HEK293 (cell line): Measurements from ENCODE around the gene RAET1E.
"Not testable (repeated sequence)": the region's sequence is repeated elsewhere in the genome, so short reads cannot be mapped to it uniquely, and the experiment has no call there.

Source experiments
- CTCF ChIA-PET: fragments of 350-600 bp; formaldehyde crosslinking; extraction: SDS; loops from one replicate; lab custom pipeline; 2021; ENCODE audit warnings: antibody characterized with exemption; lab: Yijun Ruan, JAX
- POLR2A ChIA-PET: fragments of 300-600 bp; formaldehyde crosslinking; extraction: SDS; loops from one replicate; lab custom pipeline; 2020; ENCODE audit warnings: antibody characterized with exemption, inconsistent platforms; lab: Yijun Ruan, JAX
- H3K27ac ChIP-seq: fragments of 200-500 bp; sonication (Bioruptor generic); 2 replicates; pipeline ENCODE4 v1.5.1; 2014; ENCODE audit warnings: low read depth, low read length, control low read depth, inconsistent platforms; ENCODE audit errors: extremely low read depth
- H3K36me3 ChIP-seq, 2 experiments: fragments of 200-500 bp in 1 of 2; sonication (Bioruptor generic) in 1 of 2; 1 replicate in 1 of 2; 2 replicates in 1 of 2; pipeline ENCODE4 v1.5.1; 2014 to 2017; ENCODE audit warnings: inconsistent platforms in 2 of 2, low read length in 2 of 2; ENCODE audit not compliant: control insufficient read depth in 2 of 2, insufficient read depth in 1 of 2
- H3K4me1 ChIP-seq: fragments of 200-500 bp; sonication (Bioruptor generic); 2 replicates; pipeline ENCODE4 v1.5.1; 2014; ENCODE audit warnings: mild to moderate bottlenecking, low read length, inconsistent platforms; ENCODE audit not compliant: control insufficient read depth, insufficient read depth
- H3K4me3 ChIP-seq: 2 replicates; pipeline ENCODE4 v1.5.1; 2011; ENCODE audit warnings: low read depth, mild to moderate bottlenecking, control low read depth, low read length, moderate library complexity
- H3K9me3 ChIP-seq: fragments of 200-500 bp; sonication (Bioruptor generic); 2 replicates; pipeline ENCODE4 v1.5.1; 2014; ENCODE audit warnings: low read depth, low read length, inconsistent platforms; ENCODE audit not compliant: control insufficient read depth, insufficient read depth
- EGR2 ChIP-seq: fragments of 450-650 bp; formaldehyde crosslinking; IDR thresholded peaks from 2 replicates; pipeline ENCODE4 v1.5.1; 2016; ENCODE audit warnings: low read depth, missing biosample characterization, missing genetic modification characterization
- GLIS2 ChIP-seq: fragments of 450-650 bp; formaldehyde crosslinking; IDR thresholded peaks from 2 replicates; pipeline ENCODE4 v1.5.1; 2016; ENCODE audit warnings: missing biosample characterization, missing genetic modification characterization
- KLF17 ChIP-seq: fragments of 450-650 bp; formaldehyde crosslinking; IDR thresholded peaks from 2 replicates; pipeline ENCODE4 v1.5.1; 2016; ENCODE audit warnings: missing biosample characterization, missing genetic modification characterization
- KLF9 ChIP-seq: fragments of 450-650 bp; formaldehyde crosslinking; IDR thresholded peaks from 2 replicates; pipeline ENCODE4 v1.5.1; 2016; ENCODE audit warnings: missing biosample characterization, missing genetic modification characterization, low read depth
- PRDM1 ChIP-seq: fragments of 450-650 bp; formaldehyde crosslinking; IDR thresholded peaks from 2 replicates; pipeline ENCODE4; 2016; ENCODE audit warnings: missing biosample characterization, missing genetic modification characterization
- PRDM10 ChIP-seq: fragments of 450-650 bp; formaldehyde crosslinking; IDR thresholded peaks from 2 replicates; pipeline ENCODE4 v1.5.1; 2016; ENCODE audit warnings: missing biosample characterization, missing genetic modification characterization
- RBAK ChIP-seq: fragments of 450-650 bp; formaldehyde crosslinking; IDR thresholded peaks from 2 replicates; pipeline ENCODE4 v1.5.1; 2016; ENCODE audit warnings: missing biosample characterization, missing genetic modification characterization
- SCRT2 ChIP-seq: fragments of 450-650 bp; formaldehyde crosslinking; IDR thresholded peaks from 2 replicates; pipeline ENCODE4 v1.5.1; 2016; ENCODE audit warnings: missing biosample characterization, missing genetic modification characterization
- SP2 ChIP-seq: fragments of 450-650 bp; formaldehyde crosslinking; IDR thresholded peaks from 2 replicates; pipeline ENCODE4 v1.5.1; 2016; ENCODE audit warnings: missing biosample characterization, missing genetic modification characterization
- SP3 ChIP-seq: fragments of 450-650 bp; formaldehyde crosslinking; IDR thresholded peaks from 2 replicates; pipeline ENCODE4 v1.5.1; 2016; ENCODE audit warnings: missing biosample characterization, missing genetic modification characterization
- ZBTB17 ChIP-seq: fragments of 450-650 bp; formaldehyde crosslinking; IDR thresholded peaks from 2 replicates; pipeline ENCODE4 v1.5.1; 2016; ENCODE audit warnings: missing biosample characterization, missing genetic modification characterization
- ZFHX2 ChIP-seq: fragments of 450-650 bp; formaldehyde crosslinking; conservative IDR thresholded peaks from 2 replicates; pipeline ENCODE4 v1.5.1; 2016; ENCODE audit warnings: missing biosample characterization, missing genetic modification characterization
- ZNF23 ChIP-seq: fragments of 450-650 bp; formaldehyde crosslinking; IDR thresholded peaks from 2 replicates; pipeline ENCODE4 v1.5.1; 2016; ENCODE audit warnings: missing biosample characterization, missing genetic modification characterization, borderline replicate concordance
- ZNF24 ChIP-seq: fragments of 450-650 bp; formaldehyde crosslinking; IDR thresholded peaks from 2 replicates; pipeline ENCODE4 v1.5.1; 2016; ENCODE audit warnings: missing biosample characterization, missing genetic modification characterization
- ZNF335 ChIP-seq: fragments of 450-650 bp; formaldehyde crosslinking; conservative IDR thresholded peaks from 2 replicates; pipeline ENCODE4 v1.5.1; 2016; ENCODE audit warnings: missing biosample characterization, missing genetic modification characterization
- ZNF341 ChIP-seq: fragments of 450-650 bp; formaldehyde crosslinking; IDR thresholded peaks from 2 replicates; pipeline ENCODE4; 2016; ENCODE audit warnings: low read depth, missing biosample characterization, missing genetic modification characterization
- ZNF350 ChIP-seq: fragments of 450-650 bp; formaldehyde crosslinking; IDR thresholded peaks from 2 replicates; pipeline ENCODE4 v1.5.0; 2017; ENCODE audit warnings: missing biosample characterization, mild to moderate bottlenecking, missing genetic modification characterization
- ZNF362 ChIP-seq: fragments of 450-650 bp; formaldehyde crosslinking; IDR thresholded peaks from 2 replicates; pipeline ENCODE4 v1.5.1; 2016; ENCODE audit warnings: missing biosample characterization, missing genetic modification characterization
- ZNF394 ChIP-seq: fragments of 450-650 bp; formaldehyde crosslinking; IDR thresholded peaks from 2 replicates; pipeline ENCODE4 v1.5.1; 2016; ENCODE audit warnings: missing biosample characterization, missing genetic modification characterization, mild to moderate bottlenecking, moderate library complexity, borderline replicate concordance
- ZNF423 ChIP-seq: fragments of 450-650 bp; formaldehyde crosslinking; IDR thresholded peaks from 2 replicates; pipeline ENCODE4 v1.5.1; 2016; ENCODE audit warnings: missing biosample characterization, missing genetic modification characterization
- ZNF426 ChIP-seq: fragments of 450-650 bp; formaldehyde crosslinking; IDR thresholded peaks from 2 replicates; pipeline ENCODE4 v1.5.1; 2017; ENCODE audit warnings: missing biosample characterization, missing genetic modification characterization, mild to moderate bottlenecking, inconsistent platforms, moderate library complexity
- ZNF530 ChIP-seq: fragments of 450-650 bp; formaldehyde crosslinking; IDR thresholded peaks from 2 replicates; pipeline ENCODE4 v1.5.1; 2016; ENCODE audit warnings: low read depth, missing biosample characterization, missing genetic modification characterization
- ZNF555 ChIP-seq: fragments of 450-650 bp; formaldehyde crosslinking; conservative IDR thresholded peaks from 2 replicates; pipeline ENCODE4 v1.5.1; 2017; ENCODE audit warnings: missing biosample characterization, mild to moderate bottlenecking, missing genetic modification characterization, inconsistent platforms
- ZNF600 ChIP-seq: fragments of 450-650 bp; formaldehyde crosslinking; IDR thresholded peaks from 2 replicates; pipeline ENCODE4 v1.5.1; 2016; ENCODE audit warnings: missing biosample characterization, missing genetic modification characterization
- ZNF639 ChIP-seq: fragments of 450-650 bp; formaldehyde crosslinking; IDR thresholded peaks from 2 replicates; pipeline ENCODE4 v1.5.1; 2016; ENCODE audit warnings: missing biosample characterization, missing genetic modification characterization

Gene RAET1E

DNA sequence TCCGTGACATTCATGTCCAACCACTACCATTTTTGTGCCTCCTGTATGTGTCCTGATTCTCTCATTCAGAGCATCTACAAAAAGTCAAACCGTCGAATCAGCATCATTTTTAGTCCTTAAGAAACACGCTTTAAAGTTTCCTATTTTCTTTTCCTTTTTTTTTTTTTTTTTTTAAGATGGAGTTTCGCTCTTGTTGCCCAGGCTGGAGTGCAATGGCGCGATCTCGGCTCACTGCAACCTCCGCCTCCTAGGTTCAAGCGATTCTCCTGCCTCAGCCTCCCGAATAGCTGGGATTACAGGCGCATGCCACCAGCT is 35.5 kb downstream of the RAET1E start:
- peaks cover 32% of the 10 kb centered on the region for H3K4me1 ChIP-seq
- not testable (repeated sequence) for H3K36me3 ChIP-seq, H3K27ac ChIP-seq, H3K9me3 ChIP-seq
- POLR2A ChIA-PET = interaction anchor here (0.6 kb wide), 2 partner anchors 42 to 340 kb away, joined by 4 to 6 read pairs; no protein-coding TSS in a partner anchor
- peak; percentile 20; the same call in 1 of the 2 replicates for TF ChIP-seq PRDM10
- 0 out of 2 replicates have a peak, but pooled peaks have one; percentile 33 for TF ChIP-seq ZNF639 (tag by site-specific recombination)
- TF ChIP-seq ZBTB17 (tag by site-specific recombination) = peak; percentile 55; the same call in 1 of the 2 replicates
- TF ChIP-seq ZNF362 = peak; percentile 68; the same call in 1 of the 2 replicates
- TF ChIP-seq, all 188 proteins: peak for 4; not testable (repeated sequence) for 184
- CTCF ChIA-PET = interaction anchor here (0.6 to 1.7 kb wide), 4 partner anchors 15 to 67 kb away, joined by 3 to 12 read pairs (median 4); no protein-coding TSS in a partner anchor
- H3K4me3 ChIP-seq = peak overlapping the region; percentile 81

GRCh38 chr6:149861603-149862423 is 36.1 kb downstream of the RAET1E start:
- Histone ChIP-seq H3K4me3 (peak overlapping the region; percentile 6), H3K4me1 (peaks cover 38% of the 10 kb centered on the region), H3K27ac (no peak overlapping the region), H3K9me3 (no peaks in the 10 kb centered on the region), H3K36me3 (peaks cover 0 to 4% of the 10 kb centered on the region in 2 experiments; a peak in 2 of 3 replicates)
- ChIA-PET CTCF (interaction anchor here (0.6 to 1.9 kb wide), 12 partner anchors 10 to 128 kb away, joined by 3 to 12 read pairs (median 3); no protein-coding TSS in a partner anchor), POLR2A (interaction anchor here (1.1 kb wide), 1 partner anchor 144 kb away, joined by 5 read pairs; the partner anchor contains the start of gene LATS1)
- TF ChIP-seq ZNF350 (tag by site-specific recombination) = no peak
- no peak for TF ChIP-seq ZNF555 (tag by site-specific recombination)
- no peak for TF ChIP-seq ZNF335 (tag by site-specific recombination)
- no peak for TF ChIP-seq ZNF362
- no peak for TF ChIP-seq ZNF530 (tag by site-specific recombination)
- TF ChIP-seq ZFHX2 = peak; percentile 48
- TF ChIP-seq ZNF341 (tag by site-specific recombination) = no peak
- TF ChIP-seq SP2 = no peak
- TF ChIP-seq ZNF394 (tag by site-specific recombination) = no peak
- peak; percentile 92 for TF ChIP-seq SCRT2 (tag by site-specific recombination)
- no peak for TF ChIP-seq ZNF24 (tag by site-specific recombination)
- no peak for TF ChIP-seq RBAK (tag by site-specific recombination)
- TF ChIP-seq ZNF426 (tag by site-specific recombination) = no peak
- TF ChIP-seq PRDM1 = peak; percentile 65
- TF ChIP-seq KLF17 (tag by site-specific recombination) = no peak
- 0 out of 2 replicates have a peak, but pooled peaks have one; percentile 25 for TF ChIP-seq SP3 (tag by site-specific recombination)
- TF ChIP-seq KLF9 (tag by site-specific recombination) = no peak
- TF ChIP-seq ZNF423 (tag by site-specific recombination) = no peak
- peak; percentile 20; the same call in 1 of the 2 replicates for TF ChIP-seq GLIS2 (tag by site-specific recombination)
- TF ChIP-seq ZNF23 (tag by site-specific recombination) = no peak
- 0 out of 2 replicates have a peak, but pooled peaks have one; percentile 38 for TF ChIP-seq ZNF600 (tag by site-specific recombination)
- TF ChIP-seq EGR2 = peak; percentile 23; the same call in 1 of the 2 replicates
